ENCODE measurements around the gene MAP1LC3B2. TPM values are rescaled to one million over a fixed set of nuclear protein-coding genes. Genes with fewer than 3 reads are reported as not detected.

MAP1LC3B2 gene
- total RNA-seq, 1 experiment from 2014 or later, result 1.9 TPM

DNA sequence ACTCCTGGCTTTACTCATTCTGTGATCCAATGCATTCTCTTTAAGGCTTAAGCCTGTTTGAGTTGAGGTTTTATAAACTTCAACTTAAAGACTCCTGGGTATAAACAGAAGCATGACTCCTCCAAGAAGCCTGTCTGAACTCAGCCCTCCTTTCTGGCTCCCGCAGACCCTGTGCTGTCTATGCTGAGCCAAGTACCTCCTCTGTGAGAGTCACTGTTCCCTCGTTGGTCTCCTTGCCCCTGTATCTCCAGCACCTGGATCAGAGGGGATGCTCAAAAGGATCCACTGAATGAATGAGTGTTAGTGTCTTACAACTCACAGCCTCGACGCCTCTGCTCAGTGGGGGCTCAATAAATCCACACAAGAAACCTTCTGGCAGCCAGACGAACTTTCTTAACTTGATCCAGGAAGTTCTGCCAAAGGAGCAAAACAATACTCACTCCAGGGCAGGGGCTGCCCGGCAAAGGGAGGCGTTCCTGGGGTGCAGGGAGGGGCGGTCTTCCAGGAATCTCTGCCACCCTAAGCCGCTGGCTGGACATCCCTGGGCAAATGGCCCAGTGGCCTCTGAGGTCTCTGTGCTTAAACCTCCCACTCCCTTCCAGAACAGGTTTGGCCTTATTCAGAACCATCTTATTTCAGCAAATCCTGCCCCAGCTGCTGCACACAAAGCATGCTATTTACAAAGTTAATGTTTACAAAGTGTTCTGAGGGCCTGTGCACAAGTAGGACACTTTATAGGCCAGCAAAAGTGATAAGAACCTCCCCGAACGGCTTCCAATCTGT, 32.9 kb downstream of the MAP1LC3B2 start:
- H3K36me3 ChIP-seq (ENCODE audit: control insufficient read depth, insufficient read depth, low read length), result no peaks in the 10 kb centered on the region
- POLR2A ChIA-PET, result interaction anchor here (0.7 kb wide), 1 partner anchor 454 kb away, joined by 5 read pairs; no protein-coding TSS in a partner anchor
- TF ChIP-seq SIN3A (IDR thresholded peaks at IDR 0.05; ENCODE audit: borderline replicate concordance, insufficient read depth, low read depth, low read length) (no peak), TCF7L2 (IDR thresholded peaks at IDR 0.05; ENCODE audit: low read depth, low read length) (no peak), POLR2AphosphoS5 (IDR thresholded peaks at IDR 0.05; ENCODE audit: low read depth, low read length) (no peak)
- no peak overlapping the region for H3K4me3 ChIP-seq (ENCODE audit: low read depth in 2 of 2, low read length in 2 of 2)
- peak overlapping the region; percentile 57; the same call in 1 of the 2 replicates for H3K27ac ChIP-seq (ENCODE audit: low read length)
- no peaks in the 10 kb centered on the region for H3K9me3 ChIP-seq (ENCODE audit: control insufficient read depth, insufficient read depth, low read depth, low read length)
- H3K27me3 ChIP-seq (ENCODE audit: control insufficient read depth, insufficient read depth, low read length), result no peaks in the 10 kb centered on the region
- no peak for DNase-seq (ENCODE audit: low read depth, low spot score)
- intact Hi-C loops (cut with micrococcal nuclease; ENCODE audit: unreplicated experiment), result loop anchor here (10.0 kb wide), 1 partner anchor 137 kb away; no protein-coding TSS in a partner anchor
- peaks cover 11% of the 10 kb centered on the region for H3K4me1 ChIP-seq (ENCODE audit: control insufficient read depth, insufficient read depth, low read length)
- in situ Hi-C loops (cut with HindIII; ENCODE audit: low pct_unique_long_range_greater_than_20kb, low sequenced_read_pairs), result no loop called here
- BruUV-seq (replicated peaks), result no TSS peak
- CTCF ChIA-PET, result no interaction called here
- ATAC-seq, result peak; percentile 29; the same call in 1 of the 2 replicates

DNA sequence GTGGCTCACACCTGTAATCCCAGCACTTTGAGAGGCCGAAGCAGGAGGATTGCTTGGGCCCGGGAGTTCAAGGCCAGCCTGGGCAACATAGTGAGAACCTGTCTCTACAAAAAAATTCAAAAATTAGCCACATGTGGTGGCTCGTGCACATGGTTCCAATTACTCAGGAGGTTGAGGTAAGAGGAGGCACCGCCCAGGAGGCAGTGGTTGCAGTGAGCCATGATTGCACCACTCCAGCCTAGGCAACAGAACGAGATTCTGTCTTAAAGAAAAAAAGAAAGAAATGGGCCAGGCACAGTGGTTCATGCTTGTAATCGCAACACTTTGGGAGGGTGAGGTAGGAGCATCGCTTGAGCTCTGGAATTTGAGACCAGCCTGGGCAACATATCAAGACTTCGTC, 33.5 kb downstream of the MAP1LC3B2 start:
- H3K27ac ChIP-seq (ENCODE audit: low read length), result peak overlapping the region; percentile 5; the same call in 1 of the 2 replicates
- H3K4me3 ChIP-seq (ENCODE audit: low read depth in 2 of 2, low read length in 2 of 2), result no peak overlapping the region
- DNase-seq (ENCODE audit: low read depth, low spot score) (no peak), ATAC-seq (no peak)
- TF ChIP-seq SIN3A (IDR thresholded peaks at IDR 0.05; ENCODE audit: borderline replicate concordance, insufficient read depth, low read depth, low read length), result no peak
- TF ChIP-seq, protein P1, sequence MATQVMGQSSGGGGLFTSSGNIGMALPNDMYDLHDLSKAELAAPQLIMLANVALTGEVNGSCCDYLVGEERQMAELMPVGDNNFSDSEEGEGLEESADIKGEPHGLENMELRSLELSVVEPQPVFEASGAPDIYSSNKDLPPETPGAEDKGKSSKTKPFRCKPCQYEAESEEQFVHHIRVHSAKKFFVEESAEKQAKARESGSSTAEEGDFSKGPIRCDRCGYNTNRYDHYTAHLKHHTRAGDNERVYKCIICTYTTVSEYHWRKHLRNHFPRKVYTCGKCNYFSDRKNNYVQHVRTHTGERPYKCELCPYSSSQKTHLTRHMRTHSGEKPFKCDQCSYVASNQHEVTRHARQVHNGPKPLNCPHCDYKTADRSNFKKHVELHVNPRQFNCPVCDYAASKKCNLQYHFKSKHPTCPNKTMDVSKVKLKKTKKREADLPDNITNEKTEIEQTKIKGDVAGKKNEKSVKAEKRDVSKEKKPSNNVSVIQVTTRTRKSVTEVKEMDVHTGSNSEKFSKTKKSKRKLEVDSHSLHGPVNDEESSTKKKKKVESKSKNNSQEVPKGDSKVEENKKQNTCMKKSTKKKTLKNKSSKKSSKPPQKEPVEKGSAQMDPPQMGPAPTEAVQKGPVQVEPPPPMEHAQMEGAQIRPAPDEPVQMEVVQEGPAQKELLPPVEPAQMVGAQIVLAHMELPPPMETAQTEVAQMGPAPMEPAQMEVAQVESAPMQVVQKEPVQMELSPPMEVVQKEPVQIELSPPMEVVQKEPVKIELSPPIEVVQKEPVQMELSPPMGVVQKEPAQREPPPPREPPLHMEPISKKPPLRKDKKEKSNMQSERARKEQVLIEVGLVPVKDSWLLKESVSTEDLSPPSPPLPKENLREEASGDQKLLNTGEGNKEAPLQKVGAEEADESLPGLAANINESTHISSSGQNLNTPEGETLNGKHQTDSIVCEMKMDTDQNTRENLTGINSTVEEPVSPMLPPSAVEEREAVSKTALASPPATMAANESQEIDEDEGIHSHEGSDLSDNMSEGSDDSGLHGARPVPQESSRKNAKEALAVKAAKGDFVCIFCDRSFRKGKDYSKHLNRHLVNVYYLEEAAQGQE (IDR thresholded peaks at IDR 0.05; ENCODE audit: insufficient read depth in 1 of 2, low read depth in 2 of 2, low read length in 1 of 2), result no peak
- TF ChIP-seq POLR2AphosphoS5 (IDR thresholded peaks at IDR 0.05; ENCODE audit: low read depth, low read length), result no peak
- TF ChIP-seq, protein P2, sequence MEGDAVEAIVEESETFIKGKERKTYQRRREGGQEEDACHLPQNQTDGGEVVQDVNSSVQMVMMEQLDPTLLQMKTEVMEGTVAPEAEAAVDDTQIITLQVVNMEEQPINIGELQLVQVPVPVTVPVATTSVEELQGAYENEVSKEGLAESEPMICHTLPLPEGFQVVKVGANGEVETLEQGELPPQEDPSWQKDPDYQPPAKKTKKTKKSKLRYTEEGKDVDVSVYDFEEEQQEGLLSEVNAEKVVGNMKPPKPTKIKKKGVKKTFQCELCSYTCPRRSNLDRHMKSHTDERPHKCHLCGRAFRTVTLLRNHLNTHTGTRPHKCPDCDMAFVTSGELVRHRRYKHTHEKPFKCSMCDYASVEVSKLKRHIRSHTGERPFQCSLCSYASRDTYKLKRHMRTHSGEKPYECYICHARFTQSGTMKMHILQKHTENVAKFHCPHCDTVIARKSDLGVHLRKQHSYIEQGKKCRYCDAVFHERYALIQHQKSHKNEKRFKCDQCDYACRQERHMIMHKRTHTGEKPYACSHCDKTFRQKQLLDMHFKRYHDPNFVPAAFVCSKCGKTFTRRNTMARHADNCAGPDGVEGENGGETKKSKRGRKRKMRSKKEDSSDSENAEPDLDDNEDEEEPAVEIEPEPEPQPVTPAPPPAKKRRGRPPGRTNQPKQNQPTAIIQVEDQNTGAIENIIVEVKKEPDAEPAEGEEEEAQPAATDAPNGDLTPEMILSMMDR (IDR thresholded peaks at IDR 0.05), result no peak
- no peak for TF ChIP-seq TCF7L2 (IDR thresholded peaks at IDR 0.05; ENCODE audit: low read depth, low read length)
- BruUV-seq (replicated peaks), result no TSS peak
- ChIA-PET CTCF (no interaction called here), POLR2A (no interaction called here)
- peaks cover 13% of the 10 kb centered on the region for H3K4me1 ChIP-seq (ENCODE audit: control insufficient read depth, insufficient read depth, low read length)
- H3K27me3 ChIP-seq (ENCODE audit: control insufficient read depth, insufficient read depth, low read length), result no peaks in the 10 kb centered on the region
- in situ Hi-C loops (cut with HindIII; ENCODE audit: low pct_unique_long_range_greater_than_20kb, low sequenced_read_pairs), result no loop called here
- no peaks in the 10 kb centered on the region for H3K36me3 ChIP-seq (ENCODE audit: control insufficient read depth, insufficient read depth, low read length)
- intact Hi-C loops (cut with micrococcal nuclease; ENCODE audit: unreplicated experiment), result loop anchor here (10.0 kb wide), 1 partner anchor 138 kb away; no protein-coding TSS in a partner anchor
- H3K9me3 ChIP-seq (ENCODE audit: control insufficient read depth, insufficient read depth, low read depth, low read length), result no peaks in the 10 kb centered on the region
